Measurements from ENCODE around the gene CHST2.

Gene CHST2

GRCh38 chr3:143084856-143085731 lies 34.5 kb upstream of the CHST2 start:
- Mint-ChIP-seq H3K4me1 (peaks cover 10% of the 10 kb centered on the region), H3K27me3 (peaks cover 38% of the 10 kb centered on the region), H3K27ac (ENCODE audit: low read depth) (no peak overlapping the region), H3K9me3 (no peaks in the 10 kb centered on the region), H3K4me3 (no peak overlapping the region), H3K36me3 (ENCODE audit: insufficient read depth) (peaks cover 2% of the 10 kb centered on the region)
- ATAC-seq (replicated peaks; ENCODE audit: extremely low read depth, poor library complexity, severe bottlenecking) (no peak), DNase-seq (ENCODE audit: low spot score in 2 of 2) (no peak)

GRCh38 chr3:143088835-143089234 lies 30.7 kb upstream of the CHST2 start:
- Mint-ChIP-seq H3K27ac (ENCODE audit: low read depth) (no peak overlapping the region), H3K9me3 (no peaks in the 10 kb centered on the region)

GRCh38 chr3:143089965-143090364 lies 29.6 kb upstream of the CHST2 start:
- Mint-ChIP-seq H3K4me3 (no peak overlapping the region), H3K27ac (ENCODE audit: low read depth) (no peak overlapping the region), H3K4me1 (no peaks in the 10 kb centered on the region), H3K36me3 (ENCODE audit: insufficient read depth) (no peaks in the 10 kb centered on the region), H3K9me3 (no peaks in the 10 kb centered on the region), H3K27me3 (peaks cover 2% of the 10 kb centered on the region)
- ATAC-seq (replicated peaks; ENCODE audit: extremely low read depth, poor library complexity, severe bottlenecking): no peak
- DNase-seq (ENCODE audit: low spot score in 2 of 2): no peak

More at GRCh38 chr3:143088835-143089234, 30.7 kb upstream of the CHST2 start:
- Mint-ChIP-seq H3K36me3 (ENCODE audit: insufficient read depth) (no peaks in the 10 kb centered on the region), H3K4me1 (no peaks in the 10 kb centered on the region), H3K4me3 (no peak overlapping the region), H3K27me3 (peaks cover 9% of the 10 kb centered on the region)
- no peak for DNase-seq (ENCODE audit: low spot score in 2 of 2)
- no peak for ATAC-seq (replicated peaks; ENCODE audit: extremely low read depth, poor library complexity, severe bottlenecking)

GRCh38 chr3:143090486-143090885 lies 29.1 kb upstream of the CHST2 start:
- Mint-ChIP-seq H3K27me3 (no peaks in the 10 kb centered on the region), H3K27ac (ENCODE audit: low read depth) (no peak overlapping the region), H3K4me1 (no peaks in the 10 kb centered on the region), H3K36me3 (ENCODE audit: insufficient read depth) (no peaks in the 10 kb centered on the region), H3K4me3 (no peak overlapping the region), H3K9me3 (no peaks in the 10 kb centered on the region)
- DNase-seq (ENCODE audit: low spot score in 2 of 2): no peak
- no peak for ATAC-seq (replicated peaks; ENCODE audit: extremely low read depth, poor library complexity, severe bottlenecking)

GRCh38 chr3:143090976-143091837 lies 28.4 kb upstream of the CHST2 start:
- H3K4me1 Mint-ChIP-seq: no peaks in the 10 kb centered on the region
- H3K36me3 Mint-ChIP-seq (ENCODE audit: insufficient read depth): no peaks in the 10 kb centered on the region
- no peak overlapping the region for H3K4me3 Mint-ChIP-seq
- H3K27me3 Mint-ChIP-seq: no peaks in the 10 kb centered on the region
- no peak for DNase-seq (ENCODE audit: low spot score in 2 of 2)
- no peak for ATAC-seq (replicated peaks; ENCODE audit: extremely low read depth, poor library complexity, severe bottlenecking)
- H3K27ac Mint-ChIP-seq (ENCODE audit: low read depth): no peak overlapping the region
- no peaks in the 10 kb centered on the region for H3K9me3 Mint-ChIP-seq

- ATAC-seq (replicated peaks; ENCODE audit: extremely low read depth, poor library complexity, severe bottlenecking): no peak
- no peak for DNase-seq (ENCODE audit: low spot score in 2 of 2)
- H3K4me3 Mint-ChIP-seq: no peak overlapping the region
- H3K27me3 Mint-ChIP-seq: no peaks in the 10 kb centered on the region
- no peaks in the 10 kb centered on the region for H3K36me3 Mint-ChIP-seq (ENCODE audit: insufficient read depth)
- no peak overlapping the region for H3K27ac Mint-ChIP-seq (ENCODE audit: low read depth)
- no peaks in the 10 kb centered on the region for H3K4me1 Mint-ChIP-seq
- H3K9me3 Mint-ChIP-seq: no peaks in the 10 kb centered on the region
Measured at GRCh38 chr3:143092191-143092590, 27.4 kb upstream of the CHST2 start.

GRCh38 chr3:143095813-143096212 lies 23.8 kb upstream of the CHST2 start:
- Mint-ChIP-seq H3K4me3 (no peak overlapping the region), H3K36me3 (ENCODE audit: insufficient read depth) (no peaks in the 10 kb centered on the region), H3K4me1 (no peaks in the 10 kb centered on the region), H3K9me3 (no peaks in the 10 kb centered on the region), H3K27ac (ENCODE audit: low read depth) (no peak overlapping the region), H3K27me3 (peaks cover 20% of the 10 kb centered on the region)
- no peak for ATAC-seq (replicated peaks; ENCODE audit: extremely low read depth, poor library complexity, severe bottlenecking)
- no peak for DNase-seq (ENCODE audit: low spot score in 2 of 2)

- Mint-ChIP-seq H3K4me1 (no peaks in the 10 kb centered on the region), H3K4me3 (no peak overlapping the region), H3K9me3 (no peaks in the 10 kb centered on the region), H3K27me3 (peaks cover 44% of the 10 kb centered on the region), H3K36me3 (ENCODE audit: insufficient read depth) (peaks cover 1% of the 10 kb centered on the region), H3K27ac (ENCODE audit: low read depth) (no peak overlapping the region)
- ATAC-seq (replicated peaks; ENCODE audit: extremely low read depth, poor library complexity, severe bottlenecking): no peak
- no peak for DNase-seq (ENCODE audit: low spot score in 2 of 2)
Measured at GRCh38 chr3:143098032-143098764, 21.4 kb upstream of the CHST2 start.

GRCh38 chr3:143099210-143099609 lies 20.4 kb upstream of the CHST2 start:
- peaks cover 52% of the 10 kb centered on the region for H3K27me3 Mint-ChIP-seq
- H3K36me3 Mint-ChIP-seq (ENCODE audit: insufficient read depth): peaks cover 1% of the 10 kb centered on the region
- no peak overlapping the region for H3K4me3 Mint-ChIP-seq

GRCh38 chr3:143099690-143100089 lies 19.9 kb upstream of the CHST2 start:
- H3K27ac Mint-ChIP-seq (ENCODE audit: low read depth): no peak overlapping the region
- DNase-seq (ENCODE audit: low spot score in 2 of 2) (no peak), ATAC-seq (replicated peaks; ENCODE audit: extremely low read depth, poor library complexity, severe bottlenecking) (no peak)
- H3K9me3 Mint-ChIP-seq: peaks cover 2% of the 10 kb centered on the region
- no peaks in the 10 kb centered on the region for H3K4me1 Mint-ChIP-seq
- H3K27me3 Mint-ChIP-seq: peaks cover 52% of the 10 kb centered on the region
- H3K4me3 Mint-ChIP-seq: no peak overlapping the region
- H3K36me3 Mint-ChIP-seq (ENCODE audit: insufficient read depth): peaks cover 1% of the 10 kb centered on the region

More at GRCh38 chr3:143099210-143099609, 20.4 kb upstream of the CHST2 start:
- DNase-seq (ENCODE audit: low spot score in 2 of 2): no peak
- Mint-ChIP-seq H3K9me3 (no peaks in the 10 kb centered on the region), H3K4me1 (no peaks in the 10 kb centered on the region), H3K27ac (ENCODE audit: low read depth) (no peak overlapping the region)
- ATAC-seq (replicated peaks; ENCODE audit: extremely low read depth, poor library complexity, severe bottlenecking): no peak

GRCh38 chr3:143100451-143100850 lies 19.1 kb upstream of the CHST2 start:
- no peak for ATAC-seq (replicated peaks; ENCODE audit: extremely low read depth, poor library complexity, severe bottlenecking)
- Mint-ChIP-seq H3K27me3 (peaks cover 52% of the 10 kb centered on the region), H3K36me3 (ENCODE audit: insufficient read depth) (peaks cover 1% of the 10 kb centered on the region)

GRCh38 chr3:143101792-143102381 lies 17.7 kb upstream of the CHST2 start:
- peaks cover 1% of the 10 kb centered on the region for H3K36me3 Mint-ChIP-seq (ENCODE audit: insufficient read depth)
- H3K9me3 Mint-ChIP-seq: peaks cover 14% of the 10 kb centered on the region
- DNase-seq (ENCODE audit: low spot score in 2 of 2) (no peak), ATAC-seq (replicated peaks; ENCODE audit: extremely low read depth, poor library complexity, severe bottlenecking) (no peak)
- H3K27me3 Mint-ChIP-seq: peaks cover 63% of the 10 kb centered on the region
- no peaks in the 10 kb centered on the region for H3K4me1 Mint-ChIP-seq
- H3K27ac Mint-ChIP-seq (ENCODE audit: low read depth): no peak overlapping the region
- no peak overlapping the region for H3K4me3 Mint-ChIP-seq

More at GRCh38 chr3:143100451-143100850, 19.1 kb upstream of the CHST2 start:
- H3K9me3 Mint-ChIP-seq: peaks cover 8% of the 10 kb centered on the region
- no peak overlapping the region for H3K27ac Mint-ChIP-seq (ENCODE audit: low read depth)
- H3K4me1 Mint-ChIP-seq: no peaks in the 10 kb centered on the region
- no peak for DNase-seq (ENCODE audit: low spot score in 2 of 2)
- H3K4me3 Mint-ChIP-seq: no peak overlapping the region

Measured in central memory CD8-positive, alpha-beta T cell (primary cell).